GM21529 (cell line): Measurements from ENCODE around the gene RAD51AP1.

ENCODE experiments used
- ATAC-seq: cut with Tn5 transposase; IDR thresholded peaks from one replicate; pipeline ENCODE4 v1.9.1; 2021; ENCODE audit not compliant: unreplicated experiment

The RAD51AP1 gene

DNA sequence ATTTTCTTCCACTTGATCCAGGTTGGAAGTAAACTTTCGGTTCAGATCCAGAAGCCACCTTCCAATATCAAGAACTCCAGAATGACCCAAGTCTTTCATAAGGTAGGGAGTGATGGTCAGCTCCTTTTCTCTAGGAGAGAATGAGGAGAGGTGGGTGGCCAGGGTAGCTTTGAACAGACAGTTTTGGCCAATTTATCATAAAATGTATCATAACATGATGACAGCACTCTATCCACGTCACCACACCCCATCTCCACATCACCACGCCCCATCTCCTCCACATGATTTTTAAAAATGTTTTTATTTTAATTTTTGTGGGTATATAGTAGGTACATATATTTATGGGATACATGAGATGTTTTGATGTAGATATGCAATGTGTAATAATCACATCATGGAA, 50.2 kb downstream of the RAD51AP1 start:
- ATAC-seq, result no peak

DNA sequence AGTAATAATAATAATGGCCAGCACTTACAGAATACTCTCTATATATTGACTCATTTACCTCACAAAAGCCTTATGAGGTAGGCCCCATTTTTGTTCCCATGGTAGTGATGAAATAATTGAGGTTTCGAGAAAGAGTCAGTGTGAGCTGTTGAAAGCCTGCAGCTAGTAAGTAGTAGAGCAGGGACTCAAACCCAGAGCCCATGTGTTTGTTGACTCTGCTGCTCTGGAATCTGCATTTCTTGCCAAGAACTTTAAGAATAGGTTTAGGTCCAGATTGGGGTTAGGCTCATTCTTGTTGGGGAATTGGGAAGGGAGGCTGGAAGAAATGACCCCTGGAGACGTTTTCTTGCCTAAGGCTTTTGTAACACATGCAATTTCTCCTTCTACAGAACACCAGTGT, 51.3 kb downstream of the RAD51AP1 start:
- no peak for ATAC-seq

DNA sequence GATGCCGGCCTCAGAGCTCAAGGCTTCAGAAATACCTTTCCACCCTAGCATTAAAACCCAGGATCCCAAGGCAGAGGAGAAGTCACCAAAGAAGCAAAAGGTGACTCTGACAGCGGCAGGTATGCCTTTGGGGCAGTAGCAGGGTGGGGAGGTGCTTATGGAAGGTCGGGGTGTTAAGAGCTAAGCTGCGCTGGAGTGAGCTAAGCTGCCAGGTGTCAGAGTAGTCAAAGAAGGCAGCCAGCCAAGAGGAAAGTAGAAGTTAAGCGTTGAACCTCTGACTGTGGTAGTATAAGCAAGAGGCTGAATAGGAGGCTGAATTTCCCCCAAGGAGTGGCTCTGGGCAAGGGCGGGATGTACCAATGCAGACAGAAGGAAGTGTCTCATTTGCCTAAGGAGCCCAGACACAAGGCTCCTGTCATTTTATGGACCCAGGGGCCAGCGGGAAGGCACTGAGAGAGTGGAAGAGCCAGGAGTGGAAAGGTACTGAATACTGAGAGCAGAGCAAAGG, 52.5 kb downstream of the RAD51AP1 start:
- ATAC-seq, result no peak

DNA sequence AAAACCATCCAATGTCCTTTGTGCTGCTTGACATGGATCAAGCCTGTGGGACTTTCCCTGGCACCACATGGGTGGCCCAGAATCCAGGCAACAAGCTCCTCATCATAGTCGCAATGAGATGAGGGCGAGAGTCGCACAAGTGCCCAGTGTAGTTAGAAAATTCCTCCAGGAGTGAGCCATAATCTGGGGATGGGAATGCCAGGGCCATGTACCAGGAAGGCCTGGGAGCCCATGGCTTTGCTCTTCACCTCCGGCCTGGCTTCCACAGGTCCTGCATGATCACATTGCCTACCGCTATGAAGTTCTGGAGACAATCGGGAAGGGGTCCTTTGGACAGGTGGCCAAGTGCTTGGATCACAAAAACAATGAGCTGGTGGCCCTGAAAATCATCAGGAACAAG, 57.2 kb downstream of the RAD51AP1 start:
- no peak for ATAC-seq

DNA sequence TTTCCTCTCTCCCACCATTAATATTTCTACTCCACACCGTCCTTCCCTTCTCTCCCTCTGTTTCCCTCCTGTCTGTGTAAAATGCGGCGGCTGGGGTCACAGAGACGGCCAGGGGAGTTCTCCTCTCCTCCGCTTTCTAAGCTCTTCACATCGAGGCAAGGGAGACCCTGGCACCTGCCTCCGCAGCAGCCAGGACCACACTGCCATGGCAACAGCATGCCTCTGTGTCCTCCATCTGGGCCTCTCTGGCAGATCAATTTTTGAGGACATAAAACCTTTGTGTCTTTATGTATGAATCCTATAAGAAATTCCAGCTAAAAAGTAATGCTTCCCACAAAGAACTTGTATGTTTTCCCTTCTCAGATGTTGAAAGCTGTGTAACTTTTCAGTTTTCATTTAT, 64.7 kb downstream of the RAD51AP1 start:
- no peak for ATAC-seq

DNA sequence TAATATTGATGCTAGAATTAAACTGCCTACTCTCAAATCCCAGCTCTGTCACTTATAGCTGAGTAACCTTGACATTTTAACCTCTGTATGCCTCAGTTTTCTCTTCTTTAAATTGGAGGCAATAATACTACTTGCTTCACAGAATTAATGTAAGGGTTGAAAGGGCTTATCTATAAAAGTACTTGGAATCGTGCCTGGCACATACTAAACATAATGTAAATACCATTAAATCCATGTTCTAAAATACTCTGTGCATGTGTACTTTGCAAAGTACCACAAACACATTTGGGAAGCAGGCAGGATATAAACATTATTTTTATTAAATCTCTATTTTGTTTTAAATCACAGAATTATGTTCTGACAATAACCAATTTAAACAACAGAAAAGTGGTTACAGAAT, 65.3 kb downstream of the RAD51AP1 start:
- ATAC-seq, result no peak

DNA sequence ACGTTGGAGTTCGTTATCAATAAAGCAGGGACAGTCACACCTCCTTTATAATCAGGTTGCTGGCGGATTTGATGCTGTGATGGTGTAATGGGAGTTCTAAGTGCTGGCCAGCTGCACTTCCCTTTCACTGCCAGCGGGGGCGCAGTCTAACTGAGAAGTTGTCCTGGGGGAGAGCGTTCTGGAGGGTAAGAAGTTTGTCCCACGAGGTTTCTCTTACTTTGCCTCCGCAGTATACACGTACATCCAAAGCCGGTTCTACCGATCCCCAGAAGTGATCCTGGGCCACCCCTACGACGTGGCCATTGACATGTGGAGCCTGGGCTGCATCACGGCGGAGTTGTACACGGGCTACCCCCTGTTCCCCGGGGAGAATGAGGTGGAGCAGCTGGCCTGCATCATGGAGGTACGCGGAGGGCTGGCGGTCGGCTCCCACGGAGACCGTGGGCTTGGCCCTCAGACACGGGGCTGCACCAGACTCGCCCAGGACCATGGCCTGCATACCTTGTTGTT, 66.0 kb downstream of the RAD51AP1 start:
- peak; percentile 93 for ATAC-seq

DNA sequence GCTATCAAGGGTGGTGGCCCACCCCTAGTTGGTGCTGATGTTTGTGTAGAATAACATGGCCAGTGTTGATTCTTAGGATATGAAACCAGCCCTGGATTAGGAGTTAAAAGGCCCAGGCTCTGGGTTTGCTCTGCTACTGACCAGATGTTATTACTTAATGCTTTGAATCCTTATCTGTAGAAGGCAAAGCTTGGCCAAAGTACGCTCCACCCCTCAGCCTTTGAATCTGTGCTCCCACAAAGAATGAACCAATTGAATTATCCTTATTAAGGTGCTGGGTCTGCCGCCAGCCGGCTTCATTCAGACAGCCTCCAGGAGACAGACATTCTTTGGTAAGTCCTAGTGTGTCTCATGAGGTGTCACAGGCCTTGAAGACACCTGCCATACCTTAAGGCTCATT, 68.4 kb downstream of the RAD51AP1 start:
- no peak for ATAC-seq

DNA sequence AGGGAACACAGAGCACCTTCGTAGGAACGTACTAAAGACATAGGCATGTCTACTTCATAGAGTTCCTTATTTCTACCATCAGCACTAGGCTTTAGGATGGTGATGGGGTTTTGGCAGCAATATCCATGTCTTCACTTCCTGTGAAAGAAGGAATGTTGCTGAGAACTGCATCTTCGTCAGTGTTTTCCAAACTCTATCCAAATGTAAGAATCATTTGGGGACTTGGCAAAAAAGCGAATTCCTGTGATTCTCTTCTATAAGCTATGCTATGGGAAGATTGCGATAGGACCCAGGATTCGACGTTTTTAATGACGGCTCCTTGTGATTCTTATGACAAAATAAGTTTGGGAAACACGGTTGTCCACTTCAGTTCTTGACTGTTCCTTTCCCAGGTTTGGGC, 70.4 kb downstream of the RAD51AP1 start:
- no peak for ATAC-seq
